Smooth muscle cell (in vitro differentiated cells): Measurements from ENCODE around the gene EZH1. TPM values are rescaled to one million over a fixed set of nuclear protein-coding genes. Genes with fewer than 3 reads are reported as not detected.

Experiments used
- DNase-seq: peaks from one replicate; lab custom pipeline; 2025; ENCODE audit not compliant: unreplicated experiment; lab: John Stamatoyannopoulos, UW
- H2AFZ ChIP-seq: fragments of 200-600 bp; sonication (generic); 2 replicates; pipeline ENCODE4 v1.6.0; 2016; ENCODE audit warnings: antibody characterized with exemption, low read depth, mild to moderate bottlenecking
- H3F3A ChIP-seq: fragments of 200-600 bp; sonication (generic); 2 replicates; pipeline ENCODE4 v1.6.0; 2017; ENCODE audit warnings: antibody characterized with exemption, low read depth
- H3K27ac ChIP-seq: fragments of 200-600 bp; sonication (generic); 2 replicates; pipeline ENCODE4 v1.5.1; 2016; ENCODE audit warnings: low read depth, mild to moderate bottlenecking
- H3K27me3 ChIP-seq: fragments of 200-600 bp; sonication (generic); 2 replicates; pipeline ENCODE4 v1.6.1; 2016; ENCODE audit warnings: low read depth, mild to moderate bottlenecking
- H3K36me3 ChIP-seq: fragments of 200-600 bp; sonication (generic); 2 replicates; pipeline ENCODE4 v1.5.1; 2016; ENCODE audit warnings: low read depth
- H3K4me1 ChIP-seq: fragments of 200-600 bp; sonication (generic); 2 replicates; pipeline ENCODE4 v1.5.1; 2016; ENCODE audit warnings: low read depth
- H3K4me2 ChIP-seq: fragments of 200-600 bp; sonication (generic); 2 replicates; pipeline ENCODE4 v1.6.0; 2016; ENCODE audit warnings: mild to moderate bottlenecking
- H3K4me3 ChIP-seq: fragments of 200-600 bp; sonication (generic); 2 replicates; pipeline ENCODE4 v1.5.1; 2016; ENCODE audit warnings: mild to moderate bottlenecking
- H3K79me2 ChIP-seq: fragments of 200-600 bp; sonication (generic); 2 replicates; pipeline ENCODE4 v1.6.0; 2016; ENCODE audit warnings: low read depth, mild to moderate bottlenecking
- H3K9ac ChIP-seq: fragments of 200-600 bp; sonication (generic); 2 replicates; pipeline ENCODE4 v1.6.0; 2016; ENCODE audit warnings: low read depth
- H3K9me3 ChIP-seq: fragments of 200-600 bp; sonication (generic); replicated peaks from 2 replicates; pipeline ENCODE4 v1.5.1; 2016; ENCODE audit warnings: low read depth
- H4K20me1 ChIP-seq: fragments of 200-600 bp; sonication (generic); 2 replicates; pipeline ENCODE4 v1.6.0; 2016; ENCODE audit warnings: low read depth
- CTCF ChIP-seq: fragments of 200-600 bp; sonication (generic); IDR thresholded peaks from 2 replicates; pipeline ENCODE4 v1.5.1; 2017; ENCODE audit warnings: borderline replicate concordance, mild to moderate bottlenecking, antibody characterized with exemption; ENCODE audit not compliant: insufficient read depth, poor library complexity, severe bottlenecking
- WGBS: methylation state at CpG from one replicate; pipeline ENCODE4 v1.1.7; 2016; ENCODE audit warnings: low lambda C conversion rate; 5-methylcytosine and 5-hydroxymethylcytosine counted together
- polyA plus RNA-seq: library from polyadenylated mRNA; unstranded; fragments of >200 nt; fragmentation: Nextera tagmentation; extraction: Ambion mirVana; gene quantifications from 2 replicates; pipeline ENCODE4 v1.2.1, GENCODE V29; 2016
- total RNA-seq: library from RNA; depleted of rRNA; stranded (reverse); fragments of >200 nt; gene quantifications from 2 replicates; pipeline ENCODE4 v1.2.3, GENCODE V29; 2014

The EZH1 gene
- total and polyA plus RNA-seq, 2 experiments from 2014 or later: 8.0 to 19.4 TPM

DNA sequence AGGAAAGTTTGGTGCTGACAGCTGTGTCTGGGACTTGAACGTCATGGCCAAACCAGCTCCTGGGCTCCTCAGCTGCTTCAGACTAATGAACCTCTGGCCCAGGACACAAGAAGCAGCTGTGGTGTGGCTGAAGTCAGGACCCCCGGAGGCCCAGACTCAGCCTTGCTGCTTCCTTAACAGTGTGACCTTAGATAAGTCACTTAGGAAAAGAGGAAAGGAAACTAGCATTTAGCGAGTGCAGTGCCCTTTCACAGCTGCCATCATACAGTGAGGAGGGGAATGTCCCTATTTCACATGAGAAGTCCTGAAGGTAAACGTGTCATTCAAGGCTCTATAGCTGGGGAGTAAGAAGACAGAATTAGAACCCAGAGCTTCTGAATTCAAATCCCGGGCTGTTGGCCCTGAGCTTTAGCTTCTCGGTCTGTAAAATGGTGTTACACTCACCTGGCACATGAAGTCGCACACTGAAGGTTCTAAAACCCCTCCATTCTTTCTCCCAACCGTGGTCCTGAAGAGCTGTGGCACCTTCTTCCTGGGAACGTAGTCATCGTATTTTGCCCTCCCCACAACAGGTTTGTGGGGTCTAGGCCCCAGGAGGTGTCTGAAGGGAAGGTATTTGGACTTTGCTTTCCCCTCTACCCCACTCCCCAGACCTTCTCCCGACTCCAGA lies 15.3 kb upstream of the EZH1 start:
- H2AFZ ChIP-seq: peak overlapping the region; percentile 85

GRCh38 chr17:42754782-42755181 lies 9.9 kb upstream of the EZH1 start:
- H3K4me2 ChIP-seq: no peak overlapping the region
- H3K4me1 ChIP-seq: no peaks in the 10 kb centered on the region
- no peak overlapping the region for H3K4me3 ChIP-seq
- DNase-seq: no peak
- no peaks in the 10 kb centered on the region for H3K9me3 ChIP-seq
- no peaks in the 10 kb centered on the region for H3K36me3 ChIP-seq
- H3K27ac ChIP-seq: no peak overlapping the region
- no peaks in the 10 kb centered on the region for H3K27me3 ChIP-seq
- no peak for TF ChIP-seq CTCF
- no peak overlapping the region for H3K9ac ChIP-seq
- no peaks in the 10 kb centered on the region for H3K79me2 ChIP-seq
- no peaks in the 10 kb centered on the region for H4K20me1 ChIP-seq
- 76% methylated on average over 3 of the region's 3 CpGs for WGBS
- no peaks in the 10 kb centered on the region for H3F3A ChIP-seq
- no peak overlapping the region for H2AFZ ChIP-seq

More for the DNA sequence above, 15.3 kb upstream of the EZH1 start:
- DNase-seq: no peak
- Histone ChIP-seq H3F3A (no peaks in the 10 kb centered on the region), H3K4me3 (peak overlapping the region; percentile 58), H3K9ac (no peak overlapping the region), H3K79me2 (no peaks in the 10 kb centered on the region), H4K20me1 (no peaks in the 10 kb centered on the region), H3K36me3 (no peaks in the 10 kb centered on the region), H3K27ac (no peak overlapping the region), H3K4me2 (peak overlapping the region; percentile 94), H3K27me3 (peaks cover 8% of the 10 kb centered on the region), H3K4me1 (no peaks in the 10 kb centered on the region), H3K9me3 (no peaks in the 10 kb centered on the region)
- TF ChIP-seq CTCF: no peak
- 59% methylated on average over 11 of the region's 11 CpGs for WGBS

GRCh38 chr17:42751628-42752027 lies 6.8 kb upstream of the EZH1 start:
- Histone ChIP-seq H3K9me3 (no peaks in the 10 kb centered on the region), H3K36me3 (no peaks in the 10 kb centered on the region), H3K79me2 (no peaks in the 10 kb centered on the region), H2AFZ (no peak overlapping the region), H3K4me2 (no peak overlapping the region), H3K4me1 (no peaks in the 10 kb centered on the region), H3K27me3 (no peaks in the 10 kb centered on the region), H3K4me3 (no peak overlapping the region), H4K20me1 (no peaks in the 10 kb centered on the region), H3K9ac (no peak overlapping the region), H3K27ac (no peak overlapping the region), H3F3A (no peaks in the 10 kb centered on the region)
- no peak for TF ChIP-seq CTCF
- no peak for DNase-seq
- whole genome bisulfite sequencing: 80% methylated on average over 7 of the region's 7 CpGs
